OCI-LY3 (cell line): ENCODE results near the gene MINPP1.
"Not testable (repeated sequence)": the region's sequence is repeated elsewhere in the genome, so short reads cannot be mapped to it uniquely, and the experiment has no call there.

Source experiments
- H2AFZ ChIP-seq: fragments of 200-600, 300-600 bp; shearing (Covaris generic); 2 replicates; pipeline ENCODE4 v1.6.0; 2014; ENCODE audit warnings: antibody characterized with exemption, low read depth, low read length
- H3K27ac ChIP-seq: fragments of 200-600, 300-600 bp; sonication (generic); 2 replicates; pipeline ENCODE4 v1.5.1; 2014; ENCODE audit warnings: mild to moderate bottlenecking, low read length, moderate library complexity, mixed read lengths
- H3K27me3 ChIP-seq: fragments of 200-600, 300-600 bp; sonication (generic); 2 replicates; pipeline ENCODE4 v1.6.1; 2014; ENCODE audit warnings: low read depth, low read length, mixed read lengths
- H3K36me3 ChIP-seq: fragments of 200-600, 300-600 bp; sonication (generic); replicated peaks from 2 replicates; pipeline ENCODE3; 2014; ENCODE audit warnings: low read depth, low read length, mixed read lengths
- H3K4me1 ChIP-seq: fragments of 300-600, 200-600 bp; sonication (generic); 2 replicates; pipeline ENCODE4 v1.6.1; 2014; ENCODE audit warnings: low read length, mixed read lengths
- H3K4me2 ChIP-seq: fragments of 200-600, 300-600 bp; sonication (generic); 2 replicates; pipeline ENCODE4 v1.6.1; 2014; ENCODE audit warnings: low read length, mixed read lengths
- H3K4me3 ChIP-seq: fragments of 300-600, 200-600 bp; sonication (generic); 2 replicates; pipeline ENCODE4 v1.5.1; 2014; ENCODE audit warnings: antibody characterized with exemption, mild to moderate bottlenecking, low read length, moderate library complexity
- H3K79me2 ChIP-seq: fragments of 300-600, 200-600 bp; shearing (Covaris generic); 2 replicates; pipeline ENCODE4 v1.6.1; 2014; ENCODE audit warnings: mild to moderate bottlenecking, low read length, mixed read lengths
- H3K9ac ChIP-seq: fragments of 300-600, 200-600 bp; shearing (Covaris generic); 2 replicates; pipeline ENCODE4 v1.6.0; 2014; ENCODE audit warnings: mild to moderate bottlenecking, low read length, moderate library complexity
- H3K9me3 ChIP-seq: fragments of 200-600, 300-600 bp; shearing (Covaris generic); 2 replicates; pipeline ENCODE4 v1.6.1; 2014; ENCODE audit warnings: low read length, mixed read lengths; ENCODE audit not compliant: insufficient read depth
- H4K20me1 ChIP-seq: fragments of 200-600, 300-600 bp; sonication (generic); 2 replicates; pipeline ENCODE4 v1.6.1; 2016; ENCODE audit warnings: low read length, mixed read lengths; ENCODE audit not compliant: insufficient read depth
- EZH2phosphoT487 ChIP-seq: fragments of 200-600 bp; shearing (Covaris generic); IDR thresholded peaks from 2 replicates; pipeline ENCODE4 v1.6.1; 2018; ENCODE audit warnings: antibody characterized with exemption, mixed run types, low read depth
- TF ChIP-seq, protein P1 (sequence below): fragments of 200-600, 300-600 bp; sonication (generic); IDR thresholded peaks from 2 replicates; pipeline ENCODE4 v1.5.1; 2014; ENCODE audit warnings: antibody characterized with exemption, low read length, low read depth

The MINPP1 gene

DNA sequence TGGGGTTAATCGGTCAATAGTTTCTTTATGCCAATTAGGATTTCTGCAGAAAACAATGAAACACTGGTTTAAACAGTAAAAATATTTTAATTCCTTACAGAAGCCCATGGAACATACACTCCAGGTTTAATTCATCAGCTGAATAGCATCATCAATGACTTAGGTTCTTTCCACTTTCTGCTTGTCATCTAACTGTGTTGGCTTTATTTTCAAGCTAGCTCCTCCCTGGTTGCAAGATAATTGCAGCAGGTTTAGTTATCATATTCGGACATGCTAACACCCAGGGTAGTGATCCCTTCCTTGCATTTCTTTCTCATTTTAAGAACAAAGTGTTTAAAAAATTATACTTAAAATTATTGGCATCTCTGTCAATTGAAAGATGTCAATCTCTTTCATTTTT is 7.3 kb upstream of the MINPP1 start:
- H3K79me2 ChIP-seq, H3K27me3 ChIP-seq, H3K4me2 ChIP-seq, H3K9me3 ChIP-seq, H3K4me3 ChIP-seq, H3K36me3 ChIP-seq, H4K20me1 ChIP-seq, H3K9ac ChIP-seq, H2AFZ ChIP-seq, H3K27ac ChIP-seq, H3K4me1 ChIP-seq: not testable (repeated sequence)

DNA sequence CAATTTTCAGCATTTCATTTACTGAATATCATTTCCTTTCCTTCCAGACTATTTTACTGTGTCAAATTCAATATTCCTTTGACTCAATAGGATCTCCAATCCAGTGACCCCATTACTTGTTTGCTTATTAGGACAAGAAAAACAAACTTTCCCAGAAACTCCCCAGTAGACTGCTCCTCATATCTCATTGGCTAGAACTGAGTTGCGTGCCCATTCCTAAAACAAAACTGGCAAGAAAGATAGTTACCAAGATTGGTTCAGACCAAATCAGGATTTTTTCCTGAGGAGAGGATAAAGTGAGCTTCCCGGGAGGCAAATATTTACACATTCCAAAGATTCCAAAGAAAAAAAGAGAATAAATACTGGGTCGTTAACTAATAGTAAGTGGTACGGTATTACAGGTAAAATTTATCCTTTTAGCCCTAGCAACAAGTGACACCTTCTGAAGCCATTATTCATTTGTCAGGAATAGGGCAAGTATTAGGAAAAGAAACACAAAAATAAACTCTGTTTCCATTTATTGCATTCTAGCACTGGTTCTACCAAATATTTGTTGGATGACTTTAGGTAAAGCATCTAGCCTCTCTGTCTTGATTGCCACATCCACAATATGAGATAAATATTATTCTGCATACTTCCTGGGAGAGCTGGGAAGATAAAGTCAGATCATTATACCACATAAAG is 6.4 kb upstream of the MINPP1 start:
- H4K20me1 ChIP-seq, H3K4me1 ChIP-seq, H3K4me2 ChIP-seq, H3K27ac ChIP-seq, H3K79me2 ChIP-seq, H3K27me3 ChIP-seq, H2AFZ ChIP-seq, H3K4me3 ChIP-seq, H3K9me3 ChIP-seq, H3K9ac ChIP-seq, H3K36me3 ChIP-seq: not testable (repeated sequence)

DNA sequence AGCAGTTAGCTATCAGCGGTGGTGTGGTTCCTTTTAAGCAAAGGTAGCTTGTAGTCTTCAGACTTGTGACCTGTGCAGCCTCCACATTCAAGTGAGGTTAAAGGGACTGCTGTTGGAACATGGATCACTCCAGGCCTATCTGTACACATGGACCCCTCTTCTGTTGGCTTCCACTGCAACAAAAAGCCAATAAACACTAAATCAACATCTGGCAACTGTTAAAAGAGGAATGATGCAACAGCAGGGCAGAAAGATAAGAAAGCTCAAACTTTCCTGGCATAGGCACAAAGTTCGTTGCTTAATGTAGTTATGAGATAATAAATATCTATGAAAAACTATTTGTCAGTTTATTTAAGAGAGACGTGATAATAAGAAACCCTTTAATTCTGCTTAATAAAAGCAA is 4.0 kb upstream of the MINPP1 start:
- no peak overlapping the region for H3K9ac ChIP-seq
- H3K27ac ChIP-seq: no peak overlapping the region
- no peaks in the 10 kb centered on the region; the same call in 1 of the 2 replicates for H3K4me1 ChIP-seq
- no peaks in the 10 kb centered on the region for H3K27me3 ChIP-seq
- no peaks in the 10 kb centered on the region for H4K20me1 ChIP-seq
- no peaks in the 10 kb centered on the region for H3K9me3 ChIP-seq
- H2AFZ ChIP-seq: no peak overlapping the region
- H3K79me2 ChIP-seq: peaks cover 1% of the 10 kb centered on the region
- H3K36me3 ChIP-seq: no peaks in the 10 kb centered on the region
- no peak overlapping the region for H3K4me2 ChIP-seq
- TF ChIP-seq, protein P1, sequence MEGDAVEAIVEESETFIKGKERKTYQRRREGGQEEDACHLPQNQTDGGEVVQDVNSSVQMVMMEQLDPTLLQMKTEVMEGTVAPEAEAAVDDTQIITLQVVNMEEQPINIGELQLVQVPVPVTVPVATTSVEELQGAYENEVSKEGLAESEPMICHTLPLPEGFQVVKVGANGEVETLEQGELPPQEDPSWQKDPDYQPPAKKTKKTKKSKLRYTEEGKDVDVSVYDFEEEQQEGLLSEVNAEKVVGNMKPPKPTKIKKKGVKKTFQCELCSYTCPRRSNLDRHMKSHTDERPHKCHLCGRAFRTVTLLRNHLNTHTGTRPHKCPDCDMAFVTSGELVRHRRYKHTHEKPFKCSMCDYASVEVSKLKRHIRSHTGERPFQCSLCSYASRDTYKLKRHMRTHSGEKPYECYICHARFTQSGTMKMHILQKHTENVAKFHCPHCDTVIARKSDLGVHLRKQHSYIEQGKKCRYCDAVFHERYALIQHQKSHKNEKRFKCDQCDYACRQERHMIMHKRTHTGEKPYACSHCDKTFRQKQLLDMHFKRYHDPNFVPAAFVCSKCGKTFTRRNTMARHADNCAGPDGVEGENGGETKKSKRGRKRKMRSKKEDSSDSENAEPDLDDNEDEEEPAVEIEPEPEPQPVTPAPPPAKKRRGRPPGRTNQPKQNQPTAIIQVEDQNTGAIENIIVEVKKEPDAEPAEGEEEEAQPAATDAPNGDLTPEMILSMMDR: no peak
- TF ChIP-seq EZH2phosphoT487: no peak
- H3K4me3 ChIP-seq: no peak overlapping the region

DNA sequence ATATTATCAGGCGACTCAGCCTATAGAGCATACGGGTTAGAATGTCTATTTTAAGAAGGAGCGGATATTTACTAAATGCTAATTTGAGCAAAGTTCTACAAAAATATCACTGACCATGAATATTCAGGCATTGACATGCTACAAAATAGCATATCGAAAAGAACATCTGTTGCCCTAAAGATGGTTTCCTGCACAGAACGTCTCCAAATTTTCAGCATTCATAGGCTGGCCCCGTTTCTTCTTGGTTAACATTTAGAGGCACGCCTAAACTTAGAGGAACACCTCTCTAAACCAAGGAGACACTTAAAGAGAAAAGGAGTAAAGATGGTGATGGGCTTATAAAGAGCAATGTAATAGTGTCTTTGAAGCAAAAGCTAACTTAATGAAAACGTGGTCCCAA is 1.3 kb upstream of the MINPP1 start:
- H3K79me2 ChIP-seq: peaks cover 15% of the 10 kb centered on the region
- TF ChIP-seq, protein P1: no peak
- no peak for TF ChIP-seq EZH2phosphoT487
- no peak overlapping the region for H2AFZ ChIP-seq
- H3K27ac ChIP-seq: no peak overlapping the region
- H4K20me1 ChIP-seq: no peaks in the 10 kb centered on the region
- H3K27me3 ChIP-seq: no peaks in the 10 kb centered on the region
- H3K4me1 ChIP-seq: peaks cover 10% of the 10 kb centered on the region
- no peak overlapping the region for H3K4me3 ChIP-seq
- H3K4me2 ChIP-seq: no peak overlapping the region
- no peaks in the 10 kb centered on the region for H3K36me3 ChIP-seq
- H3K9me3 ChIP-seq: no peaks in the 10 kb centered on the region
- H3K9ac ChIP-seq: no peak overlapping the region

DNA sequence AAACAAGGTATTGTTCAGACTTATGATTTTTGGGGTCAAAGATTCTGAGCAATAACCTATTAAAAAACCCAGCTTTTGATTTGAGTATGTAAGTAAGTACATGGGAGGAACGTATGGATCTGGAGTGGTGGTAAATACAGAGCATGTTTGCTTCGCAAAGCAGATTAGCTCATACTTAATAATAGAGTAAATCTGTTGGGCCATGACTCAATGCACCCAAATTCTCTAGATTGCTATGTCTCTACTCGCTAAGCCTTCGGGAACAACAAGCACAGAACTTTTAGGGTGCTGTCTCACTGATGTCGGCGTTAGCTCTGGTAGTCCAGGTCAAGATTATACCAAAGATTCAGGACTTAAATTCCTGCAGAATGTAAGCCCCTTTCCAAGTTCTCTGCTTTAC is 807 bp upstream of the MINPP1 start:
- Histone ChIP-seq H3K4me1 (peaks cover 10% of the 10 kb centered on the region), H3K27ac (no peak overlapping the region), H3K4me2 (peak overlapping the region; percentile 92), H3K9ac (no peak overlapping the region; the same call in 1 of the 2 replicates), H3K4me3 (peak overlapping the region; percentile 89), H3K27me3 (no peaks in the 10 kb centered on the region), H2AFZ (no peak overlapping the region), H3K9me3 (no peaks in the 10 kb centered on the region), H3K79me2 (peaks cover 15% of the 10 kb centered on the region), H3K36me3 (no peaks in the 10 kb centered on the region), H4K20me1 (no peaks in the 10 kb centered on the region)
- TF ChIP-seq, protein P1: no peak
- TF ChIP-seq EZH2phosphoT487: no peak
